ENCODE data around the gene MAGI3.

MAGI3 gene

DNA sequence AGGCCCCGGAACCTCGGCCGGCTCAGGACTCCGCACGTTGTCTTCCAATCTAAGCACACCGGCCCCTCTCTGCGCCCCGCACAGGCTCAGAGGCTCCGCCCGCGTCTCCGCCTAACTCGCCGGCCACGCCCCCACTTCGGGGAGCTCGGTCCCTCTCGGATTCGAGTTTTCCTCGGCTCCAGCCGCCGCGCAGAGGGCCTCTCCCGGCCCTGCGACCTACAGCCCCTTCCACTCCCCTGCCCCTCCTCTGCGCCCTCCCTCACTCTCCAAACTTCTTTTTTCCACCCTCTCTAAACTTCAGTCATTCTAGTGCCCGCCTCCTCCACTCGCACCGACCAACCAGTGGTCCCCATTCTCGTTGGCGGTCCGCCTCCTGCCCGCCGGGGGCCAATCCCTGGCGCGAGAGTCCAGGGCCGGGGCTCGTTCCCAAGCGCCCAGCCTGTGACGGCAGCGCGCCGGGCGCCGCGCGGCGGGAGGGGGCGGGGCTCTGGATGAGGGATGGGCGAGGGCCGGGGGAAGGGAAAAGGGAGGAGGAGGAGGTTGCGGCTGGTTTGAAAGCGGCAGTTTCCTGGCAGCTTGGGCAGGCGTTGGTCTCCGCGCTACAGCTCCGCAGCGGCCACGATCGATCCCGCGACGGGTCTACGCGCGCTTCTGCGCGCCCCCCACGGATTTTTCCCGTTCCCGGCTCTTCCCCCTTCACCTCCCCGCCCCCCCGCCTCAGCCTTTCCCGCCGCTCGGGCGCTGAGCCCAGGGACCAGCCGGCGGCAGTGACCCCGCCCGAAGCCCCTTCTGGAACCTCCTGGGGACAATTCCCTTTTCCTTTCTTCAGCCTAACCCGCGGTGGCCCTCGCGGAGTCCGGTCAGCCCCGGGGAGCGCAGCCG is at the start of gene MAGI3:
Gene MAGI3, plus strand, starts transcription at position 563 of the 882 bp plus-strand sequence. CDS start 519 bp downstream, outside the sequence.
- DNase-seq: peak; percentile 98

DNA sequence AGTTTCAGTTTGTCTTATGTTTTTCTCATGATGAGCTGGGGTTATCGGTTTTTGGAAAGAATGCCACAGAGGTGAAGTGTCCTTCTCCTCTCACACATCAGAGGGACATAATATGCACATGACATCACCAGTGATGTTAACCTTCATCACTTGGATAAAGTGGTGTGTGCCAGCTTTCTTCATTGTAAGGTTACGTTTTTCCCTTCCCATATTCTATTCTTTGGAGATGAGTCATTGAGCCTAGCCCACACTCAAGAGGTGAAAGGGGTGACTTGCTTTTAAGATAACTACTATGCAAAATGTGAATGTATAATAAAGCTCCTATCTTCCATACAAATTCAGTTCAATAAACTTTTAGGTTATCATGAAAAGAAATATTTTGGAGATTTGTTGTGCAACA is 36.7 kb upstream of the MAGI3 start:
- peak; percentile 3 for DNase-seq

DNA sequence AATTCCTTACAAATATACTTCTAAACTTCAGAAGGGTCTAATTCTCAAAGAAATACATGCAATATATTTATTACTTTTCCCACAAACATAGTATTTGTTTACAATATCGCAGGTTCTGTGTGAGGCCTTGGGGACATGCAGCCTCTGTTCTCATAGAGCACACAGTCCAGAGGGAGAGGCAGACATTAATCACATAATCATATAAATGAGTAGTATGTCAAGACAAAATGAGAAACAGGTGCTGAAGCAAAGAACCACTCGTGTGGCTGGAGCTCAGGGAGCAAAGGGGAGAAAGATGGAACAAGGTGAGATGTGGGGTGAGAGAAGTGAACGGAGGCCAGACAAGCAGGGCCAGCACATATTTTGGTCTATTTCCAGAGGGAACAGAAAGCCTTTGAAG is 26.4 kb upstream of the MAGI3 start:
- DNase-seq: no peak

DNA sequence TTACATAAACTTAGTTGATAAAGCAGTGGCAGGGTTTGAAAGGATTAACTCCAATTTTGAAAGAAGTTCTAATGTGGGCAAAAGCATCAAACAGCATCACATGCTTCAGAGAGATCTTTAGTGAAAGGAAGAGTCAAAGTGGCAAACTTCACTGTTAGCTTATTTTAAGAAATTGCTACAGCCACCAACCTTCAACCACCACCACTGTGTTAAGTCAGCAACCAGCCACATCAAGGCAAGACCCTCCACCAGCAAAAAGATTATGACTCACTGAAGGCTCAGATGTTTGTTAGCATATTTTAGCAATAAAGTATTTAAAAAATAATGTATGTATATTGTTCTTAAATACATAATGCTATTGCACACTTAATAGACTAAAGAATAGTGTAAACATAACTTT is 21.3 kb upstream of the MAGI3 start:
- DNase-seq: no peak

DNA sequence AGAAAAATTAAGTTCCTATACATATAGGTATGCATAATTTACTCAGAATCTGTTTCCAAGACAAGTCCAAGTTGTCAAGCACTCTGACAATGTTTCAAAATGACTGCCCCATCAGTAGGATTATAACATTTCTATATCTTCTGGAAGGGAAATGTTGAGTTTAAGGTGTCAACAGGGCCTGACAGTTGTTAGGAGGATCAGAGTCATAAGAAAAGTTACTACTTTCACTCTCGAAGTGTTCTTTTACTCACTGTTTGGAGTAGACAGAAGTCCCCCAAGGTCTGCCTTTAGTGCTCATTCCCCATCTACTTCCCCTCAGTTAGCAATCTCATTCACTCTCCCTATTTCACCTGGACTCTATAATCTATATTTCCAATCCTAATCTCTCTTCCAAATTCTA is 20.6 kb upstream of the MAGI3 start:
- DNase-seq: no peak

DNA sequence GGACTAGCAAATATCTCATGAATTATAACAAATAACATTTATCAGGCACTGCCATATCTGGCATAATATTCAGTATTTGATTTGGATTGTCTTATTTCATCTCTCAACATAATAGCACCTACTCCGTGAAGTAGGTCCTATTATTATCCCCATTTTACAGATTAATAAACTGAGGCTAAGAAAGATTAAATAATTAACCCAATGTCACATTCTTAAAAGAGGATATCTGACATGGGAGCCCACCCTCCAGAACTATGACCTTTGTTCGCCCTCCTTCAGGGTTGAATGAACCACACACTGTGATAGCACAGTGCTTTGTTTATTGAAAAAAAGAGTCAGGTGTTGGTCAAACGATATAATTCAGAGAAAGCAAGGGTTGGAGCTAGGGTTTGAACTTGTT is 19.4 kb upstream of the MAGI3 start:
- no peak for DNase-seq

DNA sequence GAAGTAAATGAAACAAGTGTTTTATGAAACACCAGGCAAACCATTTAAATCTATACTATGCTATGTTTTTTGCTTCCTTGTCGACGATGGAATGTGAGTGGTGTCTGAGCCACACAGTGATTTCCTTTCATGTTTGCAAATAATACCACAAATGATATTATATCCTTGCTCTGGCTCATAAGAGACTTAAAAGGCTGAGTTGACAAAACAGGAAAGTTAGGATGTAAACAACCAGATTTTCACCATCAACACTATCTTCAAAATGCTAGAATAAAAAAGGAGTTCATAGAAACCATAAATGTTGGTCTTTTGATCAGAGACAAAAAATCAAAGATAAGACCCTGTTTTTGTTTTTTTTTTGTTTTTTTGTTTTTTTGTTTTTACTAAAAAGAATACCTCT is 17.8 kb upstream of the MAGI3 start:
- no peak for DNase-seq

DNA sequence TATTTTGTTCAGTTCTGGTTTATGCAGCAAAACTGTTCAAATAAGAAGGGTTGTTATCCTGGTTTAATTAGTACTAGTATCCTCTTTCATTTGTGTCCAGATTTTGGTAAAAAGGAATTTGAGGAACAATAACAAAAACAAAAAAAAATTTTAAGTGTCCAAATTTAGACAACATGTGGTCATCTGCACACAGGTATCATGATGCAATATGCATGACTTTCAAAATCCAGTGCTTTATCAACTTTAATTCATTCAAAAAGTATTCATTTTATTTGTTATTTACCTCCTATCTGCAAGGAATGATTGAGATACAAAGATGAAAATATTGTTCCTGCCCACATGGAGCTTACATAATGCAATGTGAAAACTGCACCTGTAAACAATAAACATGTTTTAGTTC is 16.7 kb upstream of the MAGI3 start:
- DNase-seq: no peak

DNA sequence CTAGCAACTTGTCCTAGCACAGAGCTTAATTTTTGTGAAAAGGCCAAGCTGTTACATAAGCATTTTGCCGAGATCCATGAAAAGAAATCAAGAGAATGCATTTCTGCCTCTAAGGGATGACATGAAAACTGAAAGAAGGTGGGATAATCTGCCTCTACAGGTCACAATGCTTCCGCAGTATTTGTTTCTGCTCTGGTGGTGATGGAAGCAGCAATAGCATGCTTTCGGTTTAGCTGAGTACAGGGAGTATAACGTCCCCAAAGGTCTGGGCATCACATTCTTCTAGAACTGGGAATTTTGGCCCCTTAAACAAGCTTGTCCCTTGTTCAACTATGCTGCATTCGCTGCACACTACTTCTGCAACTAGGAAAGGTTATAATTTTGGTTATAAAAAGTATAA is 14.4 kb upstream of the MAGI3 start:
- DNase-seq: no peak

DNA sequence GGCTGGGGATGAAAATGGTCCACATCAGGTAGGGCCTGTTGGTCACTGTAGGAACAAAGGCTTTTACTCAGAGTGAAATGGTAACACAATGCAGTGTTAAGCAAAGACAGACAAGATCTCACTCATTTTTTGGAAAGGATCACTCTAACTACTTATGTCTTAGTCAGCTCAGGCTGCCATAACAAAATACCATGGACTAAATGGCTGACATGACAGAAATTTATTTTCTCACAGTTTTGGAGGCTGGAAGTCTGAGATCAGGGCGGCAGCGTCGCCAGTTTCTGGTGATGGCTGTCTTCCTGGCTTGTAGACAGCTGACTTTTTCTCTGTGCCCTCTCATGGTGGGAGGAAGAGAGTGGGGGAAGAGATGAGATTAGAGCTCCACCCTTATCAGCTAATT is 10.2 kb upstream of the MAGI3 start:
- no peak for DNase-seq

DNA sequence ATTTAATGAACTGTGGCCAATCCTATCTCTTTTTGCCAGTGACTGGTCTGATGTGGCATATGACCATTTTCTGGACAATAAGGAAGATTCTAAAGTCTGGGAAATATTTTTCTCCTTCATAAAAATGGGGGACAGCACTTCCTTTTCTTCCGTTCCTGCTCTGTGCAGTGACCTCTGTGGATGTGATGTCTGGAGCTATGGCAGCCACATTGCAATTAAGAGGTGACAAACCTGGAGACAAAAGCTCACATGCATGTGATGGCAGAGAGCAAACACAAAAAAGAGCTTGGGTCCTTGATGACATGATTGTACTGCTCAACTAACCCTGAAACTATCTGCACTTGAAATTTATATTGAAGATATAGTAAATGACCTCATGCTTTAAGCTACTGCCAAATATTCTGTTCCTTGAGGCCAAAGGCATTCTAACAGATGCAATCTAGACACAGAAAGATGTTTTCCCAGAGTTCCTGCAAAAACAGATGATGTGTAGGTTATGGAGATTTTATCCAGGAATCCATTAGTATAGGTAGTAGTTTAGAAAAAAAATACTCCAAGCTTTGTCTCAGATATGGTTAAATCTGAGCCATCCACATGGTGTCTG is 2.2 kb upstream of the MAGI3 start:
- DNase-seq: no peak

DNA sequence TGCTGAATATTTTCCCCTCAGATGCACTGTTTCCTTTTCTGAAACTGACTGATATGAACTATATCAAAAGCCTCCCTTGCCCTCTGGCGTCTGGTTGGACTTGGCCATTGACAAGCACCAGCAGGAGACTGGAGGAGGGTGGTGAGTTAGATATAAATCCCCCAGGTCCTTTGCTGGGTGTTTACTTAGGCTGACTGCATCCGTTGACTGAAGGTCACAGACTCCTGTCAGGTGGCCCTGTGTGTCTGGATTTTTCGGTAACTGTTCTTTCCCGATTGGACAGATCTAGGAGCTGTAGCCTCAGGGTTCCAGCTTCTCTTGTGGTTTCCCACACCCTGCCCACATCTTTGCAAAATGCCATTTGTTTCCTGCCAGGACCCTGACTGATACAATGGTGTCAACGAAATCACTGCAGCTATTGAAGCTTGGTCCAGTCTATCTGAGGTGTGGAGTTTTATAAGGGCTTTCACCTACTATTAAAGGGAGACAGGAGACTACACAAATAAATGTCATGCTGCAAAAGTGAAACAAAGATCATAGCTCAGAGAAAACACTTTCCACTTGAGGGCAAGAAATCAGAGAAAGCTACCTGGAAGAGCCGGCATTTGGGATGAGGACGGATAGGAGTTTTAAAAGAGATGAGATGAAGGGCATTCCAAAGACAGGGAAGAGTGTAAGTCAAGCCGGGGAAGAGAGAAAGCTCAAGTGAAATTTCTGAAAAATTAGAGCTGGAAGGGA is 1.5 kb upstream of the MAGI3 start:
- no peak for DNase-seq

DNA sequence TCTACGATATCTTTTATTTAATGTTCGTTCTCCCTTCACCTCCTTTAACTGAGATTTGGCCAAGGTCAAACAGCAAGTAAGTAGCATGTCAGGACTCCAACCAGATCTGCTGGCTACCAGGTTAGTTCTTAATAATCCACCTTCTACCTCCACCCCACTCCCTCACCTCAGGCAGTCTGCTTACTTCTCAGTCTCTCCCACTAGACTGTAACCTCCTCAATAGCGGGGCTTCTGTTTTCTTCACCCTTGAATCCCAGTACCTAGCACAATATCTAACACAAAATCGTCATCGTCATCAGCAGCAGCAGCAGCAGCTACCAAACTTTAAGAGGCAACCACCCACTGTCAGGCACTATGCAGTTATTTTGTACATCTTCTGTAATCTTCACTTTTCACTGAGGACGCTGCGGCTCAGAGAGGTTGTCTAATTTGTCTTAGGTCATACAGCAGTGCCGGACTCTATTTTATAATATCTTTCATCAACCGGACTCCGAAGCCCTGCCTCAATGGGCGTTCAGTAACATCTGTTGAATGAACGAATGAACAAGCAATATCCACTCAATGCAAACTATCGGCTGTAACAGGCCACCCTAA is 859 bp upstream of the MAGI3 start:
- DNase-seq: no peak

DNA sequence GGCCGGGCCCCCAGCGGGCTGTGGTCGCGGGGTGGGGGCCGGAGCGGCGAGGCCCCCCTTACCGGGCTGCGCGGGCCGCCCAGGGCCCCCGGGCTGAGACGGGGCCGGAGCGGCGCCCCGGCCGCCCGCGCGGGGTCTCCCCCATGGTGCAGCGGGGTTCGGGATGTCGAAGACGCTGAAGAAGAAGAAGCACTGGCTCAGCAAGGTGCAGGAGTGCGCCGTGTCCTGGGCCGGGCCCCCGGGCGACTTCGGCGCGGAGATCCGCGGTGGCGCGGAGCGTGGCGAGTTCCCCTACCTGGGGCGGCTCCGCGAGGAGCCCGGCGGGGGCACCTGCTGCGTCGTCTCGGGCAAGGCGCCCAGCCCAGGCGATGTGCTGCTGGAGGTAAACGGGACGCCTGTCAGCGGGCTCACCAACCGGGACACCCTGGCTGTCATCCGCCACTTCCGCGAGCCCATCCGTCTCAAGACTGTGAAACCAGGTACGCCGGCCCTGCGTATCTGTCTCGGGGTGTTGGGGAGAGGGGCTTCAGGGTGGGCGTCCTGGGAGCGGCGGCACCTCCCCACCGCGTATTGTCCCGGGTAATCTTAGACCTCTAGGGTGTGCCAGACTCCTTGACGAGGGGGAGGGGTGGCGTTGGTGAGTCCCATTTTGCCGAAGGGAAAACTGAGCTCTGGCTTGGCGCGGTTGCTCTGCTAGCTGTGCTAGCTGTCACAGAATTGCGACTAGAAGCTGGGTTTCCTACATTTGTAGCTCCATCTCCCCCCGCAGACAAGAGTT is 745 bp downstream of the MAGI3 start:
- DNase-seq: peak; percentile 31

DNA sequence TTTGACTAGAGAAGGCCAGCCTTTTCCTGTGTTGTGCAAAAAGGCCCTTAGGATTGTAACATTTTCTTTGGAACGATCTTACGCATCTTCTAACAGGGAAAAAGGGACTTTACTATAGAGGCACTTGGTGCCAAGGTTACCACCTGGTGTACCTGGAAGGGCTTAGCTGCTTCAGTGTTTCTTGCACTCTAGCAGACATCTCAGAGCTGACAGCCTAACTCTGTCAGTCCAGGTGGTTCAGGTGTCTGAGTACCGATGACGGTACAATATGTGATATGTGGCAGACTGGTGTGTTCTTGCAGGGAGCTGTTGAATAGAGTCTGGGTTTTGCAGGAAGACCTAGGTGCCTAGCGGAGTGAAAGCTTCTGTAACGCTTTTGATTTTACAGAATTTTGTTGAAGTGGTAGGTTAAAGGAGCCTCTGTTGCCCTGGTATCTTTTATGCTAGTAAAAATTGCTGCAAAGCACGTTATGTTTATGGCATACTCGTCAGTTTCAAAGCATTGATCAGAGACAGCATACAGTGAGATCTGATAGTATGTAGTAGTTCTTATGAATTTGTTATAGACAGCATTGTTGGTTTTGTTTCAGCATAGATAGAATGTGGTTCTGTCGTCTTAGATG is 1.4 kb downstream of the MAGI3 start:
- no peak for DNase-seq

DNA sequence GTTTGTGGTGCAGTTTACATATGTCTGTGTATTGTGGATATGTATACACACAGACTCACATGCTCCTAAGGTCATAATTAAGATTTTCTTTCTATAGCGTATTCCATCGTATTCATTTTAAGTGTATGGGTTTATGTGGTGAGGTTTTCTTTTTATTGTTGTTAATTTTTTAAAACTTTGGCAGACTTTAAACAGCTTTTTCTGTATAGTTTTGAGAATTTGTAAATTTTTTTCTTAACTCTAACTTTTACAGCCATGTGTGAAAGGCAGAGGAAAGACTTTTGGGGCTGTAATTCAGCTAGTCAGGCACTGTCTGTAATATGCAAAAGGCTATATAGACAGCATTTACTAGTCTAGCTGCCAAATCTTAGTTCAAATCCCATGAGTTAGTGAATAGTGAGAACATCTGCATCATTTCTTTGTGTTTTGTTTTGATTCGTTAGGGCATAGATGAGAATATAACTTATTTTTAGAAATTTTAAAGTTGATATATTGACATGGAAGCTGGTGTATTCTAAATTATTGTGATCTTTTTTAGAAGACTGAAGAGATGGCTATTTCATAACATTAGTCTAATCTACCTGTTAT is 2.3 kb downstream of the MAGI3 start:
- DNase-seq: no peak

DNA sequence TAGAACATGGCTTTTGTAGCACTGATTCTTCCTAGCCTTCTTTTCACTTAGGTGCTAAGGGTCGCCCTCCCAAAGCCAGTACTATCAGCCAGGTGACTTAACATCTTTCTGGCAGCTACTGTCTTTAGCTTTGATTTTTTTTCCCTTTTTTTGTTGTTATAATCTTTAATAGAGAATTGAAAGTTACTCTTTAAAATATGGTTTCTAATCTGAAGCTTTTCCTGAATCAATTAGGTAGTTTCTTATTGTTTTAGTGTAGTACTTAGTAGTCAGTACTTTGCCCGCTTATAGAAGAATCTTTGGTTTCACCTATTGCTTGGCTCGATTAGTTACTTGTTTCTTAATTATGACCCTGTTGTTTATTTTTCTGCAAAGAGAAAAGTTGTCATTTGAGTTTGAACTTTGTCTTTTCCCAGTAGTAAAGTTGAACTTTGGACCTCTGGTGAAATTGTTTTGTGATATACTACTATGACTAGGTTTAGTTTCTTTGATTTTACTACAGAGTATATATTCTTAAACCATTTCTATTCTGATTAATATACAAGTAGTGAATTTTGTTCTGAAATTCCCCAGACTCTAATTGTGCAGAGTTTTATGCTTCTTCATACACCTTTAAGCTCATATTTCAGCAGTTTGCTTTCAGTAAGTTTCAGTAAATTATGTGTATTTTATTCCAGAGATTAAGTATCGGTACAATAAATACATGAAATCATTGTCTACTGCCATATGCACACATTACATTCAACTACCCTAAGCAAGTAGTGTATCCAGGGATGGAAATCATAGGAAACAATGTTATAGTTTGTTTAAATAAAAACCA is 3.9 kb downstream of the MAGI3 start:
- no peak for DNase-seq

DNA sequence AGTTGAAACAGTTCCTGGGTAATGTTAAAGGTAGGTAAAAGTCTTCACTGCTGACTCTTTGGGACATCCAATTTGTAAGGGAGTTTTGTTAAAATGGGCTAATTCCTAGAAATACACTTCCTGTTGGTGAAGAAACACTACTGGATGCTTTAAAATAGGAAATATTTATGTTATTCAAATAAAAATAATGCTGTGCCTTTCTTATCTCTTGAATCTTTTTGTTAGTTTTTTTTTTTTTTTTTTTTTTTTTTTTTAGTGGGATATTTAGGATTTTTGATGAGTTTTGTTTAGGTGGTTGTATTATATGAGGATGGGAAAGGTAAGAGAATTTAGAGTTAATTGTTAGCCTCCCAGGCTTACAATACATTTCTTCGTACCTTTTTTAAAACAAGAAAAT is 4.5 kb downstream of the MAGI3 start:
- DNase-seq: no peak

DNA sequence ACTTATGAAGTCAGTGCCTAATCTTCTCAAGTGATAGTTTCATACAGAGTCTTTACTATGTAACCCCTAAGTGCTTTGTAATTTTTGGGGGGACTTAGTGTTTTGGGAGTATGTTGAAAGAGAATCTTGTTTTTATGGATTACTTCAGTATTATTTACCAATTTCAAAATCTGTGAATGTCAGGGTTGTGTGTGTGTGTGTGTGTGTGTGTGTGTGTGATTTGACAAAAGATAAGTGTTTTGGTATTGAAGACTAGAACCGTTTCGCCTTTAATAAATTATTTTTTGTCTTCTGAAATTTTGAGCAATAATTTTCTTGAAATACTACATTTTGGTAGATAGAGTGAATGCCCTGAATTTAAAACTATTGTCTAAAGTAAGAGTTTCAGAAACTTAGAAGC is 5.8 kb downstream of the MAGI3 start:
- no peak for DNase-seq

DNA sequence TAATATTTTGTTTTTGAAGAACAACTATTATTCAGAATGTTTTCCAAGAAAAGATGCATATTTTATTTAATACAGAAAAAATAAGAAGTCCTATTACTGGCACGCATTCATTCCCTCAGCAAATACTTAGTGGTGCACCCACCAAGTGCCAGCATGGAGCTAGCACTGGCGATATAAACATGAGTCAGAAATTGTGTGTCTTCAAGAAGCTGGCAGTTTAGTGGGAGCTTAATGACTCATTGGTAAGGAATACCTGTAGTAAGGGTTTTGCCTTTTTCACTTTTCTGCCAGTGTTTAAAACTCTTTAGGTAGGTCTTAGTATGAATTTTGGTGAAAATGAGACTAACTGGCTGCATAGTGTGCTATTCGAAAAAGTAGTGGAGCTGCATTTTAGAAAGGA is 6.3 kb downstream of the MAGI3 start:
- peak; percentile 77 for DNase-seq

DNA sequence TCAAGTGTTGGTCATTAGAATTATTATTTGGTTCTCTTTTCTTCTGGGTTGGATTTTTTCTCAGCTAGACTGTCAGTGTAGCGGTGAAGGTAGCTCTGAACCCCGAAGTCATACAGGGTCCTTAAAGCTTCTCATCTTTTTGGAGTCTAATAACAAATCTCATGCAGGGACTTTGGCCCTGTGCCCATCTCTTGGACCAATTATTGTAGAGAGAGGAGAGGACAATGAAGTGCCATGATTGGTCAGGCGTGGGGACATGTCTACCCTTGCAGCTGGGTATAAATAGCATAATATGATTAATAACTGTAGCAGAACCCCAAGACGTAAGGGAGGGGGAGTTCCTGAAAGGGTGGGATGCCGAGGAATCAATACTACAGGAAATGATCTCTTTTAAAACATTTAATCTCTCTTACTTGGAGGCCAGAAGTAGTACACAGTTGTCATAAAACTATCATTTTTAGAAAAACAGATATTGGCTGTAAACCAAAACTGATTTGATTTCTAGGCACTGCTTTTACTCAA is 8.8 kb downstream of the MAGI3 start:
- DNase-seq: no peak

All from HCEC 1CT (cell line).